Stomach smooth muscle (tissue), 2 donors: ENCODE data around the gene SELENOV.

Experiments used
- H3K27ac ChIP-seq: one replicate; pipeline ENCODE4 v1.7.0; 2013; ENCODE audit warnings: mild to moderate bottlenecking, low read length, inconsistent platforms
- H3K27me3 ChIP-seq, 2 donors: one replicate each; pipeline ENCODE4 v1.7.0; 2013; ENCODE audit warnings: low read length in 2 of 2; ENCODE audit not compliant: insufficient read depth in 2 of 2, control insufficient read depth in 1 of 2
- H3K36me3 ChIP-seq, 2 donors: one replicate each; pipeline ENCODE4 v1.7.0; 2013; ENCODE audit warnings: low read length in 2 of 2; ENCODE audit not compliant: control insufficient read depth in 2 of 2, insufficient read depth in 2 of 2
- H3K4me1 ChIP-seq: one replicate; pipeline ENCODE4 v1.7.0; 2013; ENCODE audit warnings: low read length; ENCODE audit not compliant: control insufficient read depth, insufficient read depth
- H3K4me3 ChIP-seq, 2 donors: one replicate each; pipeline ENCODE4 v1.7.0; 2013; ENCODE audit warnings: low read length in 2 of 2
- H3K9ac ChIP-seq, 2 donors: one replicate each; pipeline ENCODE4 v1.7.0; 2013; ENCODE audit warnings: low read length in 2 of 2, mild to moderate bottlenecking in 1 of 2
- H3K9me3 ChIP-seq, 2 donors: one replicate each; pipeline ENCODE4 v1.7.0; 2013; ENCODE audit warnings: low read length in 2 of 2; ENCODE audit not compliant: control insufficient read depth in 2 of 2
- donor health status: healthy.
- donor health status: Pancreatic carcinoma.

Gene SELENOV

GRCh38 chr19:39540333-39540673 is 25.4 kb downstream of the SELENOV start:
- Histone ChIP-seq H3K4me3 (peak overlapping the region; percentile 58 to 94), H3K27me3 (peaks cover 0 to 2% of the 10 kb centered on the region in 2 donors), H3K27ac (no peak overlapping the region), H3K9ac (peak overlapping the region in 1 of 2 donors; percentile 61), H3K4me1 (peaks cover 7% of the 10 kb centered on the region), H3K36me3 (no peaks in the 10 kb centered on the region), H3K9me3 (no peaks in the 10 kb centered on the region)

DNA sequence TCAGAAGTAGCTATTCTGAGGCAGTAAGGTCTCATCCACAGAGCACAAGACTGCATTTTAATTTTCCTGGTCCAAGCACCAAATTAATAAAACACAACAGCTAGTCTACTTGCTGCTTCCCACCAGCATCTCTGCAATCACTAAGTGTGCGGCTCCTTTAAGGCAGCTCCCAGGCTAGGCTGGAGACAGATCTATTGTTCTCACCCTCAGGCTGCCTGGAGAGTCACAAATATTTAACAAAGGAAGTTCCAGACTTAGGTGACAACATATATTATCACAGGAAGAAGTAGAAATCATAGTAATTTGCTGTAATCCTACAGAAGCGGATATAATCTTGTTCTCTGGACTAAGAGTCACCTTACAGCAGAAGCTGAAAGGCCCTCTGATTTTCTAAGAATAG is 27.3 kb downstream of the SELENOV start:
- no peak overlapping the region for H3K9ac ChIP-seq
- peaks cover 7% of the 10 kb centered on the region for H3K4me1 ChIP-seq
- H3K27ac ChIP-seq = no peak overlapping the region
- H3K4me3 ChIP-seq = no peak overlapping the region
- no peaks in the 10 kb centered on the region for H3K9me3 ChIP-seq
- H3K27me3 ChIP-seq = peaks cover 0 to 2% of the 10 kb centered on the region in 2 donors
- H3K36me3 ChIP-seq = no peaks in the 10 kb centered on the region

DNA sequence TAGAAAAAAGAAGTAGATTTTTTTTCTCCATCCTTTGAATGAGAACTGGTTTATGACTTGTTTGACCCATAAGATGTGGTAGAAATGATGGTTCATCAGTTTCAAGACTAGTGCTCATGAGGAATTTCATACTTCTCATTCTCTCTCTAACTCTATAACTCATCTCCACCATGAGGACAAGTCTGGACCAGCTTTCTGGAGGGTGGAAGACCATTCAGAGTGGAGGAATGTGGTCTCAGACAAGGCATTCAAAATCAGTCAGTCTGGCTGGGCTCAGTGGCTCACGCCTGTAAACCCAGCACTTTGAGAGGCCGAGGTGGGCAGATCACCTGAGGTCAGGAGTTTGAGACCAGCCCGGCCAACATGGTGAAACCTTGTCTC is 28.5 kb downstream of the SELENOV start:
- Histone ChIP-seq H3K27ac (no peak overlapping the region), H3K36me3 (no peaks in the 10 kb centered on the region), H3K27me3 (peaks cover 0 to 2% of the 10 kb centered on the region in 2 donors), H3K4me1 (peaks cover 7% of the 10 kb centered on the region), H3K4me3 (no peak overlapping the region), H3K9ac (no peak overlapping the region), H3K9me3 (no peaks in the 10 kb centered on the region)

- no peak overlapping the region for H3K9ac ChIP-seq
- H3K4me1 ChIP-seq = peaks cover under 1% of the 10 kb centered on the region
- no peaks in the 10 kb centered on the region for H3K36me3 ChIP-seq
- H3K9me3 ChIP-seq = no peaks in the 10 kb centered on the region
- H3K27me3 ChIP-seq = peaks cover 0 to 2% of the 10 kb centered on the region in 2 donors
- no peak overlapping the region for H3K4me3 ChIP-seq
- no peak overlapping the region for H3K27ac ChIP-seq
Observed at GRCh38 chr19:39544226-39544903, 29.4 kb downstream of the SELENOV start.

GRCh38 chr19:39544911-39545310 is 30.0 kb downstream of the SELENOV start:
- Histone ChIP-seq H3K4me1 (no peaks in the 10 kb centered on the region), H3K4me3 (no peak overlapping the region), H3K27ac (no peak overlapping the region), H3K36me3 (no peaks in the 10 kb centered on the region), H3K9me3 (no peaks in the 10 kb centered on the region), H3K27me3 (peaks cover 0 to 2% of the 10 kb centered on the region in 2 donors), H3K9ac (no peak overlapping the region)

GRCh38 chr19:39546599-39546998 is 31.7 kb downstream of the SELENOV start:
- H3K36me3 ChIP-seq = no peaks in the 10 kb centered on the region
- H3K9me3 ChIP-seq = no peaks in the 10 kb centered on the region
- H3K27me3 ChIP-seq = peaks cover 0 to 2% of the 10 kb centered on the region in 2 donors
- no peak overlapping the region for H3K4me3 ChIP-seq
- no peak overlapping the region for H3K9ac ChIP-seq
- no peak overlapping the region for H3K27ac ChIP-seq
- H3K4me1 ChIP-seq = no peaks in the 10 kb centered on the region

DNA sequence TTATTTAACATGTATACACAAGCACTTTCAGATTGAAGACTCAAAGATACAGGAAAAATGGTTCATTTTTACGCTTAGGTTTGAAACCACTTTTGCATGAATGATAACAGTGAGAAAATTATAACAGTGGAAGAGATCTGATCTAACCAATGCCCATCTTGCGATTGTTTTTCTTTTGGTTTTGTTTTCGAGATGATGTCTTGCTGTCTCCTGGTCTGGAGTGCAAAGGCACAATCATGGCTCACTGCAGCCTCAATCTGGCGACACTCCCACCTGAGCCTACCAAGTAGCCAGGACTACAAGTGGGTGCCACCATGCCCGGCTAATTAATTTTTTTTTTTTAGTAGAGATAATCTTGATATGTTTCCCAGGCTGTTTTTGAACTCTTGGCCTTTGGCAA is 35.3 kb downstream of the SELENOV start:
- Histone ChIP-seq H3K4me1 (no peaks in the 10 kb centered on the region), H3K9me3 (no peaks in the 10 kb centered on the region), H3K36me3 (no peaks in the 10 kb centered on the region), H3K9ac (no peak overlapping the region), H3K4me3 (no peak overlapping the region), H3K27me3 (peaks cover 0 to 3% of the 10 kb centered on the region in 2 donors), H3K27ac (no peak overlapping the region)

GRCh38 chr19:39553082-39553652 is 38.2 kb downstream of the SELENOV start:
- no peak overlapping the region for H3K27ac ChIP-seq
- no peaks in the 10 kb centered on the region for H3K36me3 ChIP-seq
- H3K4me1 ChIP-seq = no peaks in the 10 kb centered on the region

DNA sequence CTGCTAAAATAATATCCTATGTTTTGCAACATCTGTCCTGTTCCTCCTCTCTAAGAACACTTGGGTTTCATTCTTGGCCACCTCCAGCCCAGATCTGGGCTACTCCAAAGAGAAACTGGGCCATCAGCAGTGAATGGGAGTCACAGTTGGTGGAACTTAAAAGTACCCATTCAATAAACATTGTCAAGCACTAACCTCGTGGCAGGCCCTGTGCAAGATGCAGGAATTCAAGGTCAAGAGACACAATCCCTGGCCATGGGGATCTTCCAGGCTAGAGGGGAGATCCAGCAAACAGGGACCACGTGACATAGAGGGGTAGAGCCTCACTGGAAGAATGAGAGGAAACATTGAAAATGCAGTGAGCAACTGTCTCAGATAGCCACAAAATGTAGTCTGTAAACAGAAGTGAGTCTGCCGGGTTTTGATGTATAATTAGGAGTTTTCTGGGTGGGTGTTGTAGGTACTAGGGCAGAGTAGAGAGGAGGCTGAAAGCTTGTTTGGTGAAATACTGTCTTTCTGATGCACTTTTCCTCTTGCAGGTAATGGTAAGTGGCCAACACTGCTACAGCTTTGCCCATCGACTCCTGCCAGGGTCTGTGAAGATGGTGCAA is 39.9 kb downstream of the SELENOV start:
- no peaks in the 10 kb centered on the region for H3K36me3 ChIP-seq
- H3K27me3 ChIP-seq = peaks cover 0 to 3% of the 10 kb centered on the region in 2 donors
- H3K4me3 ChIP-seq = no peak overlapping the region
- no peaks in the 10 kb centered on the region for H3K9me3 ChIP-seq
- no peaks in the 10 kb centered on the region for H3K4me1 ChIP-seq
- H3K27ac ChIP-seq = no peak overlapping the region
- H3K9ac ChIP-seq = no peak overlapping the region

More at GRCh38 chr19:39553082-39553652, 38.2 kb downstream of the SELENOV start:
- H3K4me3 ChIP-seq = no peak overlapping the region
- H3K27me3 ChIP-seq = peaks cover 0 to 3% of the 10 kb centered on the region in 2 donors
- H3K9me3 ChIP-seq = no peaks in the 10 kb centered on the region
- no peak overlapping the region for H3K9ac ChIP-seq

- Histone ChIP-seq H3K4me1 (no peaks in the 10 kb centered on the region), H3K9ac (no peak overlapping the region), H3K27me3 (peaks cover 0 to 3% of the 10 kb centered on the region in 2 donors), H3K9me3 (no peaks in the 10 kb centered on the region), H3K36me3 (no peaks in the 10 kb centered on the region), H3K4me3 (no peak overlapping the region), H3K27ac (no peak overlapping the region)
Observed at GRCh38 chr19:39555883-39556282, 40.9 kb downstream of the SELENOV start.
